ENCODE measurements around the gene DGKD. TPM values are rescaled to one million over a fixed set of nuclear protein-coding genes. Genes with fewer than 3 reads are reported as not detected.
"Not testable (repeated sequence)": the region's sequence is repeated elsewhere in the genome, so short reads cannot be mapped to it uniquely, and the experiment has no call there.

DGKD gene
- polyA plus RNA-seq, 1 experiment: 10.8 TPM

- POLR2A ChIA-PET: no interaction called here
- Histone ChIP-seq H3K4me3 (ENCODE audit: low read depth, low read length) (no peak overlapping the region), H3K9me3 (ENCODE audit: control insufficient read depth, insufficient read depth, low read length) (no peaks in the 10 kb centered on the region), H3K27ac (ENCODE audit: low read depth, low read length) (no peak overlapping the region), H3K27me3 (ENCODE audit: control insufficient read depth, insufficient read depth, low read length) (no peaks in the 10 kb centered on the region)
- DNase-seq (ENCODE audit: low read depth, low spot score): no peak
- TF ChIP-seq CTCF (IDR thresholded peaks at IDR 0.05; ENCODE audit: low read depth, low read length): no peak
- CTCF ChIA-PET: interaction anchor here (0.8 kb wide), 1 partner anchor 18 kb away, joined by 3 read pairs; no protein-coding TSS in a partner anchor
These were observed 17.3 kb downstream of the DGKD start for GRCh38 chr2:233371641-233372040.

- Histone ChIP-seq H3K4me3 (ENCODE audit: low read depth, low read length) (no peak overlapping the region), H3K9me3 (ENCODE audit: control insufficient read depth, insufficient read depth, low read length) (no peaks in the 10 kb centered on the region), H3K27me3 (ENCODE audit: control insufficient read depth, insufficient read depth, low read length) (no peaks in the 10 kb centered on the region), H3K27ac (ENCODE audit: low read depth, low read length) (no peak overlapping the region)
- CTCF ChIA-PET: interaction anchor here (1.3 to 1.9 kb wide), 2 partner anchors 10 to 19 kb away, joined by 3 to 13 read pairs; partner anchors contain the start of gene DGKD
- DNase-seq (ENCODE audit: low read depth, low spot score): no peak
- TF ChIP-seq CTCF (IDR thresholded peaks at IDR 0.05; ENCODE audit: low read depth, low read length): no peak
- POLR2A ChIA-PET: no interaction called here
These were observed 18.6 kb downstream of the DGKD start for GRCh38 chr2:233372855-233373254.

GRCh38 chr2:233373316-233373715 is 19.0 kb downstream of the DGKD start:
- TF ChIP-seq CTCF (IDR thresholded peaks at IDR 0.05; ENCODE audit: low read depth, low read length): no peak
- CTCF ChIA-PET: interaction anchor here (1.3 to 1.9 kb wide), 2 partner anchors 9 to 19 kb away, joined by 3 to 13 read pairs; partner anchors contain the start of gene DGKD
- POLR2A ChIA-PET: interaction anchor here (1.0 kb wide), 1 partner anchor 14 kb away, joined by 4 read pairs; no protein-coding TSS in a partner anchor
- H3K27ac ChIP-seq (ENCODE audit: low read depth, low read length): no peak overlapping the region
- no peak for DNase-seq (ENCODE audit: low read depth, low spot score)
- H3K9me3 ChIP-seq (ENCODE audit: control insufficient read depth, insufficient read depth, low read length): no peaks in the 10 kb centered on the region
- no peak overlapping the region for H3K4me3 ChIP-seq (ENCODE audit: low read depth, low read length)
- H3K27me3 ChIP-seq (ENCODE audit: control insufficient read depth, insufficient read depth, low read length): no peaks in the 10 kb centered on the region

- CTCF ChIA-PET; H3K4me3 ChIP-seq (ENCODE audit: low read depth, low read length); H3K9me3 ChIP-seq (ENCODE audit: control insufficient read depth, insufficient read depth, low read length); H3K27ac ChIP-seq (ENCODE audit: low read depth, low read length); DNase-seq (ENCODE audit: low read depth, low spot score); POLR2A ChIA-PET; H3K27me3 ChIP-seq (ENCODE audit: control insufficient read depth, insufficient read depth, low read length): not testable (repeated sequence)
These were observed 20.5 kb downstream of the DGKD start for GRCh38 chr2:233374776-233375175.

- H3K9me3 ChIP-seq (ENCODE audit: control insufficient read depth, insufficient read depth, low read length): no peaks in the 10 kb centered on the region
- no peaks in the 10 kb centered on the region for H3K27me3 ChIP-seq (ENCODE audit: control insufficient read depth, insufficient read depth, low read length)
- ChIA-PET POLR2A (no interaction called here), CTCF (interaction anchor here (1.1 kb wide), 1 partner anchor 44 kb away, joined by 3 read pairs; no protein-coding TSS in a partner anchor)
- no peak overlapping the region for H3K27ac ChIP-seq (ENCODE audit: low read depth, low read length)
- TF ChIP-seq CTCF (IDR thresholded peaks at IDR 0.05; ENCODE audit: low read depth, low read length): no peak
- DNase-seq (ENCODE audit: low read depth, low spot score): no peak
- no peak overlapping the region for H3K4me3 ChIP-seq (ENCODE audit: low read depth, low read length)
These were observed 21.4 kb downstream of the DGKD start for GRCh38 chr2:233375490-233376314.

Data from AG04450 (cell line).